CD4-positive, alpha-beta T cell (primary cell): ENCODE results near the gene MYOM3. TPM values are rescaled to one million over a fixed set of nuclear protein-coding genes. Genes with fewer than 3 reads are reported as not detected.

ENCODE experiments used
- ATAC-seq: fragments of 200-7000 bp; cut with Tn5 transposase; one replicate; pipeline ENCODE4 v1.10.0; 2022; ENCODE audit warnings: mild to moderate bottlenecking; ENCODE audit not compliant: poor library complexity
- CTCF ChIA-PET: fragments of 350-600 bp; sonication (Branson Sonifier 250); formaldehyde crosslinking; loops from one replicate; lab custom pipeline; 2021; ENCODE audit warnings: antibody characterized with exemption, inconsistent platforms; lab: Charles Lee
- POLR2A ChIA-PET: fragments of 350-600 bp; sonication (Branson Sonifier 250); formaldehyde crosslinking; loops from one replicate; lab custom pipeline; 2021; ENCODE audit warnings: antibody characterized with exemption, inconsistent platforms; lab: Charles Lee
- DNase-seq, 14 experiments: peaks; one replicate each; pipeline ENCODE4 v3.0.0-alpha.2; 2013 to 2020; ENCODE audit warnings: mixed read lengths in 2 of 14
- H3K27ac ChIP-seq, 2 donors: one replicate each; pipeline versions ENCODE4 v1.5.1 to v1.7.0; 2013; ENCODE audit warnings: low read length in 2 of 2, low read depth in 1 of 2, mild to moderate bottlenecking in 1 of 2
- H3K27me3 ChIP-seq, 2 experiments: 1 replicate in 1 of 2; 2 replicates in 1 of 2; pipeline versions ENCODE4 v1.6.1 to v1.7.0; 2013; ENCODE audit warnings: low read length in 2 of 2, control low read depth in 1 of 2, mild to moderate bottlenecking in 1 of 2, moderate library complexity in 1 of 2; ENCODE audit not compliant: insufficient read depth in 2 of 2, control insufficient read depth in 1 of 2
- H3K36me3 ChIP-seq: one replicate; pipeline ENCODE4 v1.6.1; 2013; ENCODE audit warnings: low read length, control low read depth; ENCODE audit not compliant: insufficient read depth
- H3K4me1 ChIP-seq: one replicate; pipeline ENCODE4 v1.6.1; 2013; ENCODE audit warnings: low read length, control low read depth; ENCODE audit not compliant: insufficient read depth
- H3K4me3 ChIP-seq: one replicate; pipeline ENCODE4 v1.5.1; 2013; ENCODE audit warnings: mild to moderate bottlenecking, low read length, moderate library complexity
- H3K9me3 ChIP-seq, 2 experiments: 1 replicate in 1 of 2; 2 replicates in 1 of 2; pipeline versions ENCODE4 v1.6.1 to v1.7.0; 2013; ENCODE audit warnings: low read length in 2 of 2, mild to moderate bottlenecking in 2 of 2, control low read depth in 1 of 2, moderate library complexity in 1 of 2; ENCODE audit not compliant: control insufficient read depth in 1 of 2, insufficient read depth in 1 of 2
- H3K27ac Mint-ChIP-seq: one replicate; pipeline ENCODE4 v1.8.0; 2020; ENCODE audit warnings: mixed read lengths
- H3K27me3 Mint-ChIP-seq: one replicate; pipeline ENCODE4 v1.8.0; 2021; ENCODE audit warnings: mixed read lengths
- H3K36me3 Mint-ChIP-seq: one replicate; pipeline ENCODE4 v1.8.0; 2021; ENCODE audit warnings: low read depth, mixed read lengths
- H3K4me1 Mint-ChIP-seq: one replicate; pipeline ENCODE4 v1.8.0; 2021; ENCODE audit warnings: low read depth, mixed read lengths
- H3K4me3 Mint-ChIP-seq: one replicate; pipeline ENCODE4 v1.8.0; 2020; ENCODE audit warnings: mild to moderate bottlenecking, mixed read lengths
- H3K9me3 Mint-ChIP-seq: one replicate; pipeline ENCODE4 v1.8.0; 2020; ENCODE audit warnings: mixed read lengths
- CTCF ChIP-seq: fragments of 200-600 bp; IDR thresholded peaks from one replicate; pipeline ENCODE4 v1.8.0; 2022; ENCODE audit warnings: antibody characterized with exemption, mild to moderate bottlenecking
- intact Hi-C, 2 experiments: fragments of 100-400 bp; cut with DNase I in 1 of 2; cut with micrococcal nuclease in 1 of 2; formaldehyde crosslinking; loops; one replicate each; pipeline versions ENCODE4 v1.15.1 to v1.9.0; 2023 to 2025; cut with DNase I, micrococcal nuclease
- total RNA-seq, 174 experiments: library from RNA in 2 of 174; stranded (reverse) in 2 of 174; gene quantifications; one replicate each; pipeline ENCODE4 v1.2.3 and lab custom pipeline; 2021 to 2026

MYOM3 gene
- total RNA-seq, 2 experiments from 2014 or later: not detected

- CTCF ChIA-PET: no interaction called here
These were observed 36.4 kb downstream of the MYOM3 start for GRCh38 chr1:24075590-24075854.

GRCh38 chr1:24074817-24075589 is 36.9 kb downstream of the MYOM3 start:
- Histone ChIP-seq H3K4me1 (peaks cover 6% of the 10 kb centered on the region), H3K9me3 (no peaks in the 10 kb centered on the region), H3K4me3 (no peak overlapping the region), H3K27ac (no peak overlapping the region), H3K36me3 (no peaks in the 10 kb centered on the region), H3K27me3 (no peaks in the 10 kb centered on the region)
- DNase-seq (no peak), ATAC-seq (no peak)
- intact Hi-C loops: loop anchor here in 1 of 2 experiments (5.0 kb wide), 1 partner anchor 317 kb away; no protein-coding TSS in a partner anchor
- Mint-ChIP-seq H3K4me3 (no peak overlapping the region), H3K36me3 (no peaks in the 10 kb centered on the region), H3K27ac (no peak overlapping the region), H3K9me3 (no peaks in the 10 kb centered on the region), H3K4me1 (no peaks in the 10 kb centered on the region), H3K27me3 (peaks cover 5% of the 10 kb centered on the region)
- CTCF ChIA-PET: no interaction called here
- POLR2A ChIA-PET: no interaction called here
- no peak for TF ChIP-seq CTCF

More at GRCh38 chr1:24075590-24075854, 36.4 kb downstream of the MYOM3 start:
- Histone ChIP-seq H3K9me3 (no peaks in the 10 kb centered on the region), H3K27me3 (no peaks in the 10 kb centered on the region), H3K36me3 (no peaks in the 10 kb centered on the region), H3K4me3 (no peak overlapping the region), H3K4me1 (peaks cover 6% of the 10 kb centered on the region), H3K27ac (no peak overlapping the region)
- Mint-ChIP-seq H3K27me3 (peaks cover 5% of the 10 kb centered on the region), H3K4me3 (no peak overlapping the region), H3K4me1 (no peaks in the 10 kb centered on the region), H3K36me3 (no peaks in the 10 kb centered on the region), H3K9me3 (no peaks in the 10 kb centered on the region), H3K27ac (no peak overlapping the region)
- POLR2A ChIA-PET: no interaction called here
- no peak for TF ChIP-seq CTCF
- no peak for ATAC-seq
- DNase-seq: no peak
- intact Hi-C loops: no loop called here

GRCh38 chr1:24074196-24074595 is 37.7 kb downstream of the MYOM3 start:
- DNase-seq (no peak), ATAC-seq (no peak)
- no peak for TF ChIP-seq CTCF
- ChIA-PET POLR2A (no interaction called here), CTCF (no interaction called here)
- Mint-ChIP-seq H3K27me3 (peaks cover 6% of the 10 kb centered on the region), H3K36me3 (no peaks in the 10 kb centered on the region), H3K9me3 (no peaks in the 10 kb centered on the region), H3K4me3 (no peak overlapping the region), H3K4me1 (no peaks in the 10 kb centered on the region), H3K27ac (no peak overlapping the region)
- Histone ChIP-seq H3K36me3 (no peaks in the 10 kb centered on the region), H3K27me3 (no peaks in the 10 kb centered on the region), H3K9me3 (no peaks in the 10 kb centered on the region), H3K4me1 (peaks cover 6% of the 10 kb centered on the region), H3K4me3 (no peak overlapping the region), H3K27ac (no peak overlapping the region)
- intact Hi-C loops: loop anchor here in 1 of 2 experiments (5.0 kb wide), 1 partner anchor 318 kb away; no protein-coding TSS in a partner anchor
